A204.1 (cell line): Measurements from ENCODE around the gene PKMYT1.
"Not testable (repeated sequence)": the region's sequence is repeated elsewhere in the genome, so short reads cannot be mapped to it uniquely, and the experiment has no call there.

Source experiments
- FAIRE-seq: peaks from 2 replicates; lab custom pipeline; 2012; peaks lifted over from hg19 to GRCh38; lab: Jason Lieb, UNC

PKMYT1 gene

GRCh38 chr16:2959206-2959605, 21.0 kb downstream of the PKMYT1 start:
- FAIRE-seq = no peak

- FAIRE-seq = no peak
These were observed 23.7 kb downstream of the PKMYT1 start for GRCh38 chr16:2956579-2956956.

- FAIRE-seq = no peak
These were observed 24.3 kb downstream of the PKMYT1 start for GRCh38 chr16:2955779-2956578.

GRCh38 chr16:2955438-2955778, 24.8 kb downstream of the PKMYT1 start:
- no peak for FAIRE-seq

- FAIRE-seq = no peak
These were observed 25.4 kb downstream of the PKMYT1 start for GRCh38 chr16:2954656-2955381.

- no peak for FAIRE-seq
These were observed 26.3 kb downstream of the PKMYT1 start for GRCh38 chr16:2953706-2954627.

- no peak for FAIRE-seq
These were observed 27.6 kb downstream of the PKMYT1 start for GRCh38 chr16:2952679-2953078.

- no peak for FAIRE-seq
These were observed 29.5 kb downstream of the PKMYT1 start for GRCh38 chr16:2950773-2951172.

GRCh38 chr16:2950353-2950724, 29.9 kb downstream of the PKMYT1 start:
- FAIRE-seq = no peak

- FAIRE-seq = no peak
These were observed 30.4 kb downstream of the PKMYT1 start for GRCh38 chr16:2949705-2950352.

- FAIRE-seq = no peak
These were observed 31.2 kb downstream of the PKMYT1 start for GRCh38 chr16:2948807-2949704.

- no peak for FAIRE-seq
These were observed 33.6 kb downstream of the PKMYT1 start for GRCh38 chr16:2946649-2947048.

GRCh38 chr16:2943716-2944115, 36.5 kb downstream of the PKMYT1 start:
- not testable (repeated sequence) for FAIRE-seq

GRCh38 chr16:2942045-2942444, 38.2 kb downstream of the PKMYT1 start:
- no peak for FAIRE-seq

GRCh38 chr16:2939968-2940367, 40.3 kb downstream of the PKMYT1 start:
- no peak for FAIRE-seq

GRCh38 chr16:2938206-2938605, 42.0 kb downstream of the PKMYT1 start:
- no peak for FAIRE-seq

- no peak for FAIRE-seq
These were observed 43.1 kb downstream of the PKMYT1 start for GRCh38 chr16:2937170-2937569.

GRCh38 chr16:2936436-2937011, 43.7 kb downstream of the PKMYT1 start:
- no peak for FAIRE-seq

- no peak for FAIRE-seq
These were observed 45.8 kb downstream of the PKMYT1 start for GRCh38 chr16:2934450-2934849.

- no peak for FAIRE-seq
These were observed 46.5 kb downstream of the PKMYT1 start for GRCh38 chr16:2933701-2934100.

- FAIRE-seq = no peak
These were observed 47.1 kb downstream of the PKMYT1 start for GRCh38 chr16:2933136-2933535.
